SK-N-SH treated with all-trans-retinoic acid at 6 μM for 48 hours (cell line): ENCODE measurements around the gene BLOC1S1.

Experiments
- ARNTL ChIP-seq: fragments of 450-650 bp; formaldehyde crosslinking; IDR thresholded peaks from 2 replicates; pipeline ENCODE4 v1.5.0; 2020; ENCODE audit warnings: low read depth, mild to moderate bottlenecking, moderate library complexity, borderline replicate concordance
- CREB5 ChIP-seq: fragments of 250-450 bp; sonication (Bioruptor Pico); IDR thresholded peaks from 2 replicates; pipeline ENCODE4 v1.5.1; 2020; ENCODE audit warnings: low read depth, mild to moderate bottlenecking, moderate library complexity
- CSDC2 ChIP-seq: fragments of 250-450 bp; sonication (Bioruptor Pico); IDR thresholded peaks from 2 replicates; pipeline ENCODE4 v1.5.0; 2020; ENCODE audit warnings: mild to moderate bottlenecking, moderate library complexity
- CSRNP3 ChIP-seq: fragments of 250-450 bp; sonication (Bioruptor Pico); IDR thresholded peaks from 2 replicates; pipeline ENCODE4 v1.5.1; 2021; ENCODE audit warnings: mild to moderate bottlenecking, moderate library complexity
- ESRRG ChIP-seq: fragments of 250-450 bp; sonication (Bioruptor Pico); IDR thresholded peaks from 2 replicates; pipeline ENCODE4 v1.6.1; 2021; ENCODE audit warnings: mild to moderate bottlenecking
- GLIS3 ChIP-seq: fragments of 250-450 bp; sonication (Bioruptor Pico); IDR thresholded peaks from 2 replicates; pipeline ENCODE4 v1.5.0; 2020; ENCODE audit warnings: mild to moderate bottlenecking, moderate library complexity
- OSR1 ChIP-seq: fragments of 250-450 bp; sonication (Bioruptor Pico); IDR thresholded peaks from 2 replicates; pipeline ENCODE4 v1.8.0; 2022; ENCODE audit warnings: moderate library complexity, mild to moderate bottlenecking, inconsistent platforms
- PATZ1 ChIP-seq: fragments of 250-450 bp; sonication (Bioruptor Pico); IDR thresholded peaks from 2 replicates; pipeline ENCODE4 v1.8.0; 2020; ENCODE audit warnings: mild to moderate bottlenecking, moderate library complexity, borderline replicate concordance
- RARB ChIP-seq: fragments of 250-450 bp; sonication (Bioruptor Pico); IDR thresholded peaks from 2 replicates; pipeline ENCODE4 v1.8.0; 2021; ENCODE audit warnings: mild to moderate bottlenecking, moderate library complexity
- TOX ChIP-seq: fragments of 250-450 bp; sonication (Bioruptor Pico); IDR thresholded peaks from 2 replicates; pipeline ENCODE4 v1.8.0; 2021; ENCODE audit warnings: mild to moderate bottlenecking, moderate library complexity, borderline replicate concordance
- ZFP3 ChIP-seq: fragments of 250-450 bp; sonication (Bioruptor Pico); IDR thresholded peaks from 2 replicates; pipeline ENCODE4 v1.5.0; 2020; ENCODE audit warnings: mild to moderate bottlenecking, moderate library complexity
- ZFP30 ChIP-seq: fragments of 450-650 bp; formaldehyde crosslinking; IDR thresholded peaks from 2 replicates; pipeline ENCODE4 v1.5.0; 2022; ENCODE audit warnings: mild to moderate bottlenecking, moderate library complexity
- ZNF565 ChIP-seq: fragments of 450-650 bp; formaldehyde crosslinking; conservative IDR thresholded peaks from 2 replicates; pipeline ENCODE4 v1.5.0; 2020; ENCODE audit warnings: low read depth, mild to moderate bottlenecking, moderate library complexity
- ZNF70 ChIP-seq: fragments of 450-650 bp; formaldehyde crosslinking; IDR thresholded peaks from 2 replicates; pipeline ENCODE4 v1.5.0; 2020; ENCODE audit warnings: mild to moderate bottlenecking, moderate library complexity

DNA sequence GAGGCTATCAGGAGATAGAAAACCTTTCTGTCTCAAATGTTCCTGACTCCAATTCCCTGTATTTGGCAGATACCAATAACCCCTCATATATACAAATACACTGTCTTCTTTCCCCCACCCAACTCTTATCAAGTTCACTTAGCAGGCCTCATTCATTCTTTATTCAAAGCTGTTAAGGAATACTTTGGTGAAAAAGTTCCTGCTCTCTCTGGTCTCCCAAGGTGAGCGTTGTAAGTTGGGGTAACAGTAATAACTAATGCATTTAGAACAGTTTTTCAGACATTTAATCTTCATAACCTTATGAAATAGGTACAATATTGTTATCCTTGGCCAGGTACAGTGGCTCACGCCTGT, 23.2 kb downstream of the BLOC1S1 start:
- TF ChIP-seq ZNF565 (CRISPR knock-in tag) = no peak
- TF ChIP-seq ESRRG (CRISPR knock-in tag) = no peak
- no peak for TF ChIP-seq ZNF70 (CRISPR knock-in tag)
- no peak for TF ChIP-seq ARNTL (CRISPR knock-in tag)
- no peak for TF ChIP-seq CSRNP3
- no peak for TF ChIP-seq PATZ1 (CRISPR knock-in tag)
- no peak for TF ChIP-seq CSDC2 (CRISPR knock-in tag)
- no peak for TF ChIP-seq ZFP30
- TF ChIP-seq TOX (CRISPR knock-in tag) = no peak
- no peak for TF ChIP-seq RARB (CRISPR knock-in tag)
- no peak for TF ChIP-seq CREB5
- TF ChIP-seq GLIS3 (CRISPR knock-in tag) = no peak
- TF ChIP-seq OSR1 = no peak
- no peak for TF ChIP-seq ZFP3
